GM23338 (cell line): Measurements from ENCODE around the gene RNASE11.

Source experiments
- CREB1 ChIP-seq: fragments of 250-450 bp; sonication (Bioruptor Pico); IDR thresholded peaks from 2 replicates; pipeline ENCODE4 v1.5.0; 2020; ENCODE audit warnings: low read depth, mild to moderate bottlenecking, moderate library complexity
- EZH2 ChIP-seq: fragments of 200-600 bp; sonication (generic); IDR thresholded peaks from one replicate; pipeline ENCODE4 v1.8.0; 2017; ENCODE audit warnings: antibody characterized with exemption, mild to moderate bottlenecking, low read depth; ENCODE audit not compliant: unreplicated experiment
- EZH2phosphoT487 ChIP-seq: fragments of 200-600 bp; sonication (generic); IDR thresholded peaks from one replicate; pipeline ENCODE4 v1.8.1; 2018; ENCODE audit warnings: antibody characterized with exemption; ENCODE audit not compliant: unreplicated experiment
- JUNB ChIP-seq: IDR thresholded peaks from one replicate; pipeline ENCODE4 v1.6.1; 2016; ENCODE audit warnings: antibody characterized with exemption; ENCODE audit not compliant: unreplicated experiment
- NANOG ChIP-seq: IDR thresholded peaks from 2 replicates; pipeline ENCODE4 v1.6.1; 2016; ENCODE audit warnings: antibody characterized with exemption, borderline replicate concordance
- POLR2AphosphoS5 ChIP-seq: IDR thresholded peaks from 2 replicates; pipeline ENCODE4 v1.6.1; 2016; ENCODE audit warnings: antibody characterized with exemption, low read depth
- ZNF114 ChIP-seq: fragments of 250-450 bp; sonication (Bioruptor Pico); IDR thresholded peaks from 2 replicates; pipeline ENCODE4 v1.5.0; 2020; ENCODE audit warnings: mild to moderate bottlenecking, moderate library complexity
- ZNF331 ChIP-seq: fragments of 250-450 bp; sonication (Bioruptor Pico); IDR thresholded peaks from 2 replicates; pipeline ENCODE4 v1.5.0; 2020; ENCODE audit warnings: low read depth, mild to moderate bottlenecking, moderate library complexity
- TF ChIP-seq, protein P1 (sequence below), 2 experiments: fragments of 200-600 bp in 1 of 2; sonication (generic) in 1 of 2; conservative IDR thresholded peaks; 2 replicates each; pipeline versions ENCODE4 v1.5.1 to v1.6.1; 2016 to 2017; ENCODE audit warnings: antibody characterized with exemption in 2 of 2, low read depth in 2 of 2, mild to moderate bottlenecking in 2 of 2, moderate library complexity in 1 of 2
- TF ChIP-seq, protein P2 (sequence below): IDR thresholded peaks from 2 replicates; pipeline ENCODE4 v1.6.1; 2016; ENCODE audit warnings: antibody characterized with exemption
- TF ChIP-seq, protein P3 (sequence below): IDR thresholded peaks from one replicate; pipeline ENCODE4 v1.6.1; 2018; ENCODE audit warnings: antibody characterized with exemption; ENCODE audit not compliant: unreplicated experiment

DNA sequence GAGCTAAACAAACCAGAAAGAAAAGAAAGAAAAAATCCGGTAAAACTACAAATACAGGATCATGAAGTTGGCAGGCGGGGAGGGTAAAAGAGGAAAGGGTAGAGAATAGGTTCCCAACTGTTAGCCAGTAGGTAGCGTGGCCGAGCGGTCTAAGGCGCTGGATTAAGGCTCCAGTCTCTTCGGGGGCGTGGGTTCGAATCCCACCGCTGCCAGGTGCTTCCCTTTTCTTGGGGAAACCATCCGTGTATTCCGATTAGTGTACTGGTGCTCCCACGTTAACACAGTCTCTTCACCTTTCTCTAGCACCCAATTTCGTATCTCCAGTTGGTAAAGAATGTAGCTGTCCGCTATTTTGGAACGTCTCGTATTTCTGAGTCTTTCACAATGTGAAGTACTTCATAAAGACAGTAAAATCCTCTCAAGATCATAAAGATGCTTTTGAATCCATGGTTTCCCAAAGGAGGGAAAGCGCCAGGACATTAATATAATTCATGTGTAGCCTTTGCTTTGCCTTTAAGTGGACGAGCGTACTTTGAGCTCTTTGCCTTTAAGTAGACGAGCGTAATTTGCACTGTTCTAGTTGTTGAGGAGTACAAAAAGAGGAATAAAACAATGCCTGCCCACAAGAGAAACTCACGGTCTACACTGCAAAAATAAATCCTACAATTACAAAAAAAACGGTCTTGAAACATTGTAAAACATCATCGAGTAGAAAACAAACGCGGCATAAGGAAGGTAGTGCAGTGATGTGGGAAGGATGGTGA, 22.4 kb upstream of the RNASE11 start:
- TF ChIP-seq, protein P1, sequence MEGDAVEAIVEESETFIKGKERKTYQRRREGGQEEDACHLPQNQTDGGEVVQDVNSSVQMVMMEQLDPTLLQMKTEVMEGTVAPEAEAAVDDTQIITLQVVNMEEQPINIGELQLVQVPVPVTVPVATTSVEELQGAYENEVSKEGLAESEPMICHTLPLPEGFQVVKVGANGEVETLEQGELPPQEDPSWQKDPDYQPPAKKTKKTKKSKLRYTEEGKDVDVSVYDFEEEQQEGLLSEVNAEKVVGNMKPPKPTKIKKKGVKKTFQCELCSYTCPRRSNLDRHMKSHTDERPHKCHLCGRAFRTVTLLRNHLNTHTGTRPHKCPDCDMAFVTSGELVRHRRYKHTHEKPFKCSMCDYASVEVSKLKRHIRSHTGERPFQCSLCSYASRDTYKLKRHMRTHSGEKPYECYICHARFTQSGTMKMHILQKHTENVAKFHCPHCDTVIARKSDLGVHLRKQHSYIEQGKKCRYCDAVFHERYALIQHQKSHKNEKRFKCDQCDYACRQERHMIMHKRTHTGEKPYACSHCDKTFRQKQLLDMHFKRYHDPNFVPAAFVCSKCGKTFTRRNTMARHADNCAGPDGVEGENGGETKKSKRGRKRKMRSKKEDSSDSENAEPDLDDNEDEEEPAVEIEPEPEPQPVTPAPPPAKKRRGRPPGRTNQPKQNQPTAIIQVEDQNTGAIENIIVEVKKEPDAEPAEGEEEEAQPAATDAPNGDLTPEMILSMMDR (conservative IDR thresholded peaks at IDR 0.05; ENCODE audit: low read depth in 2 of 2), result no peak
- TF ChIP-seq, protein P2, sequence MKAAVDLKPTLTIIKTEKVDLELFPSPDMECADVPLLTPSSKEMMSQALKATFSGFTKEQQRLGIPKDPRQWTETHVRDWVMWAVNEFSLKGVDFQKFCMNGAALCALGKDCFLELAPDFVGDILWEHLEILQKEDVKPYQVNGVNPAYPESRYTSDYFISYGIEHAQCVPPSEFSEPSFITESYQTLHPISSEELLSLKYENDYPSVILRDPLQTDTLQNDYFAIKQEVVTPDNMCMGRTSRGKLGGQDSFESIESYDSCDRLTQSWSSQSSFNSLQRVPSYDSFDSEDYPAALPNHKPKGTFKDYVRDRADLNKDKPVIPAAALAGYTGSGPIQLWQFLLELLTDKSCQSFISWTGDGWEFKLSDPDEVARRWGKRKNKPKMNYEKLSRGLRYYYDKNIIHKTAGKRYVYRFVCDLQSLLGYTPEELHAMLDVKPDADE, result no peak
- no peak for TF ChIP-seq POLR2AphosphoS5
- TF ChIP-seq EZH2phosphoT487, result no peak
- TF ChIP-seq JUNB, result no peak
- TF ChIP-seq, protein P3, sequence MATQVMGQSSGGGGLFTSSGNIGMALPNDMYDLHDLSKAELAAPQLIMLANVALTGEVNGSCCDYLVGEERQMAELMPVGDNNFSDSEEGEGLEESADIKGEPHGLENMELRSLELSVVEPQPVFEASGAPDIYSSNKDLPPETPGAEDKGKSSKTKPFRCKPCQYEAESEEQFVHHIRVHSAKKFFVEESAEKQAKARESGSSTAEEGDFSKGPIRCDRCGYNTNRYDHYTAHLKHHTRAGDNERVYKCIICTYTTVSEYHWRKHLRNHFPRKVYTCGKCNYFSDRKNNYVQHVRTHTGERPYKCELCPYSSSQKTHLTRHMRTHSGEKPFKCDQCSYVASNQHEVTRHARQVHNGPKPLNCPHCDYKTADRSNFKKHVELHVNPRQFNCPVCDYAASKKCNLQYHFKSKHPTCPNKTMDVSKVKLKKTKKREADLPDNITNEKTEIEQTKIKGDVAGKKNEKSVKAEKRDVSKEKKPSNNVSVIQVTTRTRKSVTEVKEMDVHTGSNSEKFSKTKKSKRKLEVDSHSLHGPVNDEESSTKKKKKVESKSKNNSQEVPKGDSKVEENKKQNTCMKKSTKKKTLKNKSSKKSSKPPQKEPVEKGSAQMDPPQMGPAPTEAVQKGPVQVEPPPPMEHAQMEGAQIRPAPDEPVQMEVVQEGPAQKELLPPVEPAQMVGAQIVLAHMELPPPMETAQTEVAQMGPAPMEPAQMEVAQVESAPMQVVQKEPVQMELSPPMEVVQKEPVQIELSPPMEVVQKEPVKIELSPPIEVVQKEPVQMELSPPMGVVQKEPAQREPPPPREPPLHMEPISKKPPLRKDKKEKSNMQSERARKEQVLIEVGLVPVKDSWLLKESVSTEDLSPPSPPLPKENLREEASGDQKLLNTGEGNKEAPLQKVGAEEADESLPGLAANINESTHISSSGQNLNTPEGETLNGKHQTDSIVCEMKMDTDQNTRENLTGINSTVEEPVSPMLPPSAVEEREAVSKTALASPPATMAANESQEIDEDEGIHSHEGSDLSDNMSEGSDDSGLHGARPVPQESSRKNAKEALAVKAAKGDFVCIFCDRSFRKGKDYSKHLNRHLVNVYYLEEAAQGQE, result no peak
- TF ChIP-seq EZH2, result no peak
- no peak for TF ChIP-seq ZNF114 (CRISPR knock-in tag)
- TF ChIP-seq CREB1 (CRISPR knock-in tag), result no peak
- TF ChIP-seq ZNF331 (CRISPR knock-in tag), result no peak
- no peak for TF ChIP-seq NANOG
